Smooth muscle cell (in vitro differentiated cells): ENCODE data around the gene ETV3. TPM values are rescaled to one million over a fixed set of nuclear protein-coding genes. Genes with fewer than 3 reads are reported as not detected.

Experiments used
- DNase-seq: peaks from one replicate; lab custom pipeline; 2025; ENCODE audit not compliant: unreplicated experiment; lab: John Stamatoyannopoulos, UW
- H2AFZ ChIP-seq: fragments of 200-600 bp; sonication (generic); 2 replicates; pipeline ENCODE4 v1.6.0; 2016; ENCODE audit warnings: antibody characterized with exemption, low read depth, mild to moderate bottlenecking
- H3F3A ChIP-seq: fragments of 200-600 bp; sonication (generic); 2 replicates; pipeline ENCODE4 v1.6.0; 2017; ENCODE audit warnings: antibody characterized with exemption, low read depth
- H3K27ac ChIP-seq: fragments of 200-600 bp; sonication (generic); 2 replicates; pipeline ENCODE4 v1.5.1; 2016; ENCODE audit warnings: low read depth, mild to moderate bottlenecking
- H3K27me3 ChIP-seq: fragments of 200-600 bp; sonication (generic); 2 replicates; pipeline ENCODE4 v1.6.1; 2016; ENCODE audit warnings: low read depth, mild to moderate bottlenecking
- H3K36me3 ChIP-seq: fragments of 200-600 bp; sonication (generic); 2 replicates; pipeline ENCODE4 v1.5.1; 2016; ENCODE audit warnings: low read depth
- H3K4me1 ChIP-seq: fragments of 200-600 bp; sonication (generic); 2 replicates; pipeline ENCODE4 v1.5.1; 2016; ENCODE audit warnings: low read depth
- H3K4me2 ChIP-seq: fragments of 200-600 bp; sonication (generic); 2 replicates; pipeline ENCODE4 v1.6.0; 2016; ENCODE audit warnings: mild to moderate bottlenecking
- H3K4me3 ChIP-seq: fragments of 200-600 bp; sonication (generic); 2 replicates; pipeline ENCODE4 v1.5.1; 2016; ENCODE audit warnings: mild to moderate bottlenecking
- H3K79me2 ChIP-seq: fragments of 200-600 bp; sonication (generic); 2 replicates; pipeline ENCODE4 v1.6.0; 2016; ENCODE audit warnings: low read depth, mild to moderate bottlenecking
- H3K9ac ChIP-seq: fragments of 200-600 bp; sonication (generic); 2 replicates; pipeline ENCODE4 v1.6.0; 2016; ENCODE audit warnings: low read depth
- H3K9me3 ChIP-seq: fragments of 200-600 bp; sonication (generic); replicated peaks from 2 replicates; pipeline ENCODE4 v1.5.1; 2016; ENCODE audit warnings: low read depth
- H4K20me1 ChIP-seq: fragments of 200-600 bp; sonication (generic); 2 replicates; pipeline ENCODE4 v1.6.0; 2016; ENCODE audit warnings: low read depth
- WGBS: methylation state at CpG from one replicate; pipeline ENCODE4 v1.1.7; 2016; ENCODE audit warnings: low lambda C conversion rate; 5-methylcytosine and 5-hydroxymethylcytosine counted together
- polyA plus RNA-seq: library from polyadenylated mRNA; unstranded; fragments of >200 nt; fragmentation: Nextera tagmentation; extraction: Ambion mirVana; gene quantifications from 2 replicates; pipeline ENCODE4 v1.2.1, GENCODE V29; 2016
- total RNA-seq: library from RNA; depleted of rRNA; stranded (reverse); fragments of >200 nt; gene quantifications from 2 replicates; pipeline ENCODE4 v1.2.3, GENCODE V29; 2014
- TF ChIP-seq, protein P1 (sequence below): fragments of 200-600 bp; sonication (generic); IDR thresholded peaks from 2 replicates; pipeline ENCODE4 v1.5.1; 2017; ENCODE audit warnings: borderline replicate concordance, mild to moderate bottlenecking, antibody characterized with exemption; ENCODE audit not compliant: insufficient read depth, poor library complexity, severe bottlenecking

The ETV3 gene
- total and polyA plus RNA-seq, 2 experiments from 2014 or later = 11.4 to 33.2 TPM

DNA sequence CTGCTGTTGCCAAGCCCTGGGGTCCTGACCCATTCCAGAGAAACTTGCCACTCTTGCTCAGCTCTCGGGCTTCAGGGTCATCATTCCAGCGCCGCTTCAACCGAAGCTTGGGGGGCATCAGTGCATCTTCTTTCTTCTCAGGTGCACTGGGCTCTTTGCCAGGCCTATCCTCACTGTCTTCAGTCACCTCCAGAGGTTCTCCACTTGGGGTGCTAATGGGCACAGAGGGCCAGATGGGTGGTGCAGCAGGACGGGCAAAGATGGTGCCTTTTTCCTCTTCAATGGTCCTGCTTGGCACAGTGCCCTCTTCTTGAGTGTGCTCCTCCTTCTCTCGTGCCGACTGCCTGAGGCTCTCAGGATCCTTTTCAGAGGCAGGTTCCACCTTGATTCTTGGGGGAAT, 13.3 kb downstream of the ETV3 start:
- Histone ChIP-seq H3K36me3 (peaks cover 7% of the 10 kb centered on the region), H3K27ac (no peak overlapping the region), H3F3A (peaks cover 12% of the 10 kb centered on the region), H3K9me3 (no peaks in the 10 kb centered on the region), H3K4me2 (no peak overlapping the region), H4K20me1 (peaks cover 86% of the 10 kb centered on the region), H3K79me2 (peaks cover 7% of the 10 kb centered on the region), H3K4me3 (no peak overlapping the region), H3K27me3 (no peaks in the 10 kb centered on the region), H3K9ac (no peak overlapping the region), H2AFZ (no peak overlapping the region), H3K4me1 (no peaks in the 10 kb centered on the region)
- WGBS = 97% methylated on average over 7 of the region's 7 CpGs
- no peak for DNase-seq
- TF ChIP-seq, protein P1, sequence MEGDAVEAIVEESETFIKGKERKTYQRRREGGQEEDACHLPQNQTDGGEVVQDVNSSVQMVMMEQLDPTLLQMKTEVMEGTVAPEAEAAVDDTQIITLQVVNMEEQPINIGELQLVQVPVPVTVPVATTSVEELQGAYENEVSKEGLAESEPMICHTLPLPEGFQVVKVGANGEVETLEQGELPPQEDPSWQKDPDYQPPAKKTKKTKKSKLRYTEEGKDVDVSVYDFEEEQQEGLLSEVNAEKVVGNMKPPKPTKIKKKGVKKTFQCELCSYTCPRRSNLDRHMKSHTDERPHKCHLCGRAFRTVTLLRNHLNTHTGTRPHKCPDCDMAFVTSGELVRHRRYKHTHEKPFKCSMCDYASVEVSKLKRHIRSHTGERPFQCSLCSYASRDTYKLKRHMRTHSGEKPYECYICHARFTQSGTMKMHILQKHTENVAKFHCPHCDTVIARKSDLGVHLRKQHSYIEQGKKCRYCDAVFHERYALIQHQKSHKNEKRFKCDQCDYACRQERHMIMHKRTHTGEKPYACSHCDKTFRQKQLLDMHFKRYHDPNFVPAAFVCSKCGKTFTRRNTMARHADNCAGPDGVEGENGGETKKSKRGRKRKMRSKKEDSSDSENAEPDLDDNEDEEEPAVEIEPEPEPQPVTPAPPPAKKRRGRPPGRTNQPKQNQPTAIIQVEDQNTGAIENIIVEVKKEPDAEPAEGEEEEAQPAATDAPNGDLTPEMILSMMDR = no peak

DNA sequence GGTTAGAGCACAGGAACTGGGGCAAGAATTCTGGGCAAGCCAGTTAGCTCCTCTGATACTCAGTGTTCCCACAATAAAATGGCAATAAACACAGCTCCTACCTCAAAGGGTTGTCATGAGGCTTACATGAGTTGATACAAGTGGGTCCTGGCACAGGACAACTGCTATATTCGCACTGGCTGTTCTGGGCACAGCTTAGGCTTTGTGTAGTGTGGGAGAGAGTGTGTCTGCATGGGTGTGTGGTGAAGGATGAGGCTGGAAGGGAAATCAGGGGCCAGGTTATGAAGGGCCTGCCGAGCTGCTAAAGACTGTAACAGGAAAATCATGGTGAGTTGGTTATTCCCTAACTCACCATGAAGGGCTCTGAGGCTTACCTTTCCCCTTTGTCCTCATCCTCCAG, 18.7 kb downstream of the ETV3 start:
- no peak overlapping the region for H3K9ac ChIP-seq
- H3K79me2 ChIP-seq = peaks cover 3% of the 10 kb centered on the region
- TF ChIP-seq, protein P1 = no peak
- DNase-seq = no peak
- no peak overlapping the region for H3K4me2 ChIP-seq
- no peak overlapping the region for H3K4me3 ChIP-seq
- no peak overlapping the region for H2AFZ ChIP-seq
- no peak overlapping the region for H3K27ac ChIP-seq
- H4K20me1 ChIP-seq = peaks cover 38% of the 10 kb centered on the region
- WGBS = 89% methylated on average over 2 of the region's 2 CpGs
- peaks cover 7% of the 10 kb centered on the region for H3K36me3 ChIP-seq
- H3F3A ChIP-seq = peaks cover 10% of the 10 kb centered on the region
- H3K27me3 ChIP-seq = no peaks in the 10 kb centered on the region
- H3K4me1 ChIP-seq = peaks cover 8% of the 10 kb centered on the region
- no peaks in the 10 kb centered on the region for H3K9me3 ChIP-seq

DNA sequence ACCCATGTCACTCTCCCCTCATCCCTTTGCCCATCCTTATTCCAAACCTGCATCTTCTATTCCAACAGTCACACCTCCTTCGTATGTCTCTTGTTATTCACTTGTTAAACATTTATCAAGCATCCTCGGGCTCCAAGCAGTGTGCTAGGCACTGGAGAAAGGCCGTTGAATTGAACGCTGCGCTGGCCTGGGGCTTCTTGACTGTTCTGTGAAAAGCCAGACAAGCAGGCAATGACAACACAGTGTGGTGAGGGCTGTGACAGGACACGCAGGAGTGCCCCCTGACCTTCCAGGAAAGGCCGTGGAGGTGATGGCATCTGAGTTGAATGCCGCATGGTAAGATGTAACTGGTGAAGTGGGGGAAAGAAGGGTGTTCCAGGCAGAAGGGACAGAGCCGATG, 19.2 kb downstream of the ETV3 start:
- no peak for DNase-seq
- Histone ChIP-seq H3K4me1 (peaks cover 8% of the 10 kb centered on the region), H3K79me2 (no peaks in the 10 kb centered on the region), H3K4me3 (no peak overlapping the region), H4K20me1 (peaks cover 34% of the 10 kb centered on the region), H3F3A (peaks cover 10% of the 10 kb centered on the region), H3K27ac (no peak overlapping the region), H3K9me3 (no peaks in the 10 kb centered on the region), H3K27me3 (no peaks in the 10 kb centered on the region), H3K4me2 (no peak overlapping the region), H3K9ac (no peak overlapping the region), H3K36me3 (peaks cover 3% of the 10 kb centered on the region), H2AFZ (no peak overlapping the region)
- TF ChIP-seq, protein P1 = no peak
- WGBS = 93% methylated on average over 9 of the region's 9 CpGs

DNA sequence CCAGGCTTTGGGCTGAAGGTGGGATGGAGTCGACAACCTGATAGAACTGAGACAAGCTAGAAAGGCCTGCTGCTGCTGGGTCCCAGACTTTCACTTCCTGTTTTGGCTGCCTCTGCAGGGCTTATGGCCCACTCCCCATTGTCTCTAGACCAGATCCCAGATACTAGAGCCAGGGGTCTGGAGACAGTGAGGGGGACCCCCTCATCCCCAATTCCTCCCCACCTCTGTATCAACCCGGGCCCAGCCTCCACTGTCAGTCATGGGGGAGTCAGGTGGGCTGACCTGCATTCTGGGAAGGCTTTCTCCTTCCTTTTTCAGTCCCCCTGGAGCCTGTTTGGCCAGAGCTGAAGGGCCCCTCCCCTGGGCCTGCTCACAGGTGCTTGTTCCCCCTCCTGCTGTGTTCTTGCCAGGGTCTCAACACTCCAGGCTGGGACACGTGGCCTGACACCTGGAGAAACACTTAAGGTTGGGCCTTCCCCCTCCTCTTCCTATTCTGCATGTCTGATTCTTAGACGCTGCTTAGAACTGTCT, 20.6 kb downstream of the ETV3 start:
- no peaks in the 10 kb centered on the region for H3K36me3 ChIP-seq
- H3K4me3 ChIP-seq = no peak overlapping the region
- WGBS = 87% methylated on average over 4 of the region's 4 CpGs
- no peak for DNase-seq
- H3K27ac ChIP-seq = no peak overlapping the region
- no peak overlapping the region for H3K9ac ChIP-seq
- TF ChIP-seq, protein P1 = no peak
- H3K27me3 ChIP-seq = no peaks in the 10 kb centered on the region
- no peaks in the 10 kb centered on the region for H3K79me2 ChIP-seq
- H4K20me1 ChIP-seq = peaks cover 19% of the 10 kb centered on the region
- H3K4me2 ChIP-seq = no peak overlapping the region
- no peak overlapping the region for H2AFZ ChIP-seq
- H3K9me3 ChIP-seq = no peaks in the 10 kb centered on the region
- H3F3A ChIP-seq = peaks cover 9% of the 10 kb centered on the region
- peaks cover 13% of the 10 kb centered on the region for H3K4me1 ChIP-seq
